ENCODE results near the gene LNX1.

DNA sequence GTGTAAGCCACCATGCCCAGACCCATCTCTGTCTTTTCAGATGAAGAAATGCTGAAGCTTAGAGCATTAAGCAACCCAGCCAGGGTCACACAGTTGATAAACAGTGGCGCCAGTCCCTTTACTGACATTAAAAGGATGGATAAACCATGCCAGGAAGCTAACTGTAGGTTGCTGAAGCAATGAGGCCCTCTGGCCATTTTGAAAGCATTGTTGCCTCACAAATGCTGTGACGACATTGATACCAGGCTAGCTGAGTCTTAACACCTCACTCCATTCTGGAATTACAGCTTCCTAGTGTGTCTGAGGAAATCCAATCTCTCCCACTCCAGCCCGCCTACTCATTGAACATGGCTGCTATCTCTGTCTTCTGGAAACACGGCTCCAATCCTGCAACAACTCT lies 89.7 kb downstream of the LNX1 start:
- TF ChIP-seq, protein P1, sequence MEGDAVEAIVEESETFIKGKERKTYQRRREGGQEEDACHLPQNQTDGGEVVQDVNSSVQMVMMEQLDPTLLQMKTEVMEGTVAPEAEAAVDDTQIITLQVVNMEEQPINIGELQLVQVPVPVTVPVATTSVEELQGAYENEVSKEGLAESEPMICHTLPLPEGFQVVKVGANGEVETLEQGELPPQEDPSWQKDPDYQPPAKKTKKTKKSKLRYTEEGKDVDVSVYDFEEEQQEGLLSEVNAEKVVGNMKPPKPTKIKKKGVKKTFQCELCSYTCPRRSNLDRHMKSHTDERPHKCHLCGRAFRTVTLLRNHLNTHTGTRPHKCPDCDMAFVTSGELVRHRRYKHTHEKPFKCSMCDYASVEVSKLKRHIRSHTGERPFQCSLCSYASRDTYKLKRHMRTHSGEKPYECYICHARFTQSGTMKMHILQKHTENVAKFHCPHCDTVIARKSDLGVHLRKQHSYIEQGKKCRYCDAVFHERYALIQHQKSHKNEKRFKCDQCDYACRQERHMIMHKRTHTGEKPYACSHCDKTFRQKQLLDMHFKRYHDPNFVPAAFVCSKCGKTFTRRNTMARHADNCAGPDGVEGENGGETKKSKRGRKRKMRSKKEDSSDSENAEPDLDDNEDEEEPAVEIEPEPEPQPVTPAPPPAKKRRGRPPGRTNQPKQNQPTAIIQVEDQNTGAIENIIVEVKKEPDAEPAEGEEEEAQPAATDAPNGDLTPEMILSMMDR (conservative IDR thresholded peaks at IDR 0.05; ENCODE audit: low read length), result no peak
- TF ChIP-seq EZH2phosphoT487 (IDR thresholded peaks at IDR 0.05; ENCODE audit: borderline replicate concordance), result no peak

Data from Loucy (cell line).